ENCODE results near the gene CACNA1C.

The CACNA1C gene

DNA sequence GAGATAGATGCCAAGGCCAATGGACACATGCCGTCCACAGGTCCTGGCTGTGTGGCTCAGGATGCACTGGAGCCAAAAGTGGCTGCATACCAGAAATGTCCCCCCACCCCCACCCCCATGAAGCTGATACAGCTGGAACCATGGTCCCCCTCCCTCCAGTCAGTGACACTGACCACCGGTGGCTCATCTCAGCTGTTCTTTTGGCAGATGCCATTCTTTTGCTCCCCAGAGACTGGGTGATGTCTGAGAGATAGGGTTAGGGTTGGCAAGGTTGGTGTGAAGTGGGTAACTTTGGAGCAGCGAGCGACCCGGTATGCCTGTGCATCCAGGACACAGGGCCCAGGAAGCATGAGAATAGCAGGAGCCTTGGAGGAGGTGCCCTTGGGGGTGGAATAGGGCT, 285.6 kb downstream of the CACNA1C start:
- Mint-ChIP-seq H3K4me3 (no peak overlapping the region), H3K9me3 (no peaks in the 10 kb centered on the region), H3K36me3 (ENCODE audit: insufficient read depth) (no peaks in the 10 kb centered on the region), H3K27me3 (peaks cover 64% of the 10 kb centered on the region), H3K4me1 (no peaks in the 10 kb centered on the region), H3K27ac (ENCODE audit: low read depth) (no peak overlapping the region)
- ATAC-seq (replicated peaks; ENCODE audit: extremely low read depth, poor library complexity, severe bottlenecking): no peak
- no peak for DNase-seq (ENCODE audit: low spot score in 2 of 2)

DNA sequence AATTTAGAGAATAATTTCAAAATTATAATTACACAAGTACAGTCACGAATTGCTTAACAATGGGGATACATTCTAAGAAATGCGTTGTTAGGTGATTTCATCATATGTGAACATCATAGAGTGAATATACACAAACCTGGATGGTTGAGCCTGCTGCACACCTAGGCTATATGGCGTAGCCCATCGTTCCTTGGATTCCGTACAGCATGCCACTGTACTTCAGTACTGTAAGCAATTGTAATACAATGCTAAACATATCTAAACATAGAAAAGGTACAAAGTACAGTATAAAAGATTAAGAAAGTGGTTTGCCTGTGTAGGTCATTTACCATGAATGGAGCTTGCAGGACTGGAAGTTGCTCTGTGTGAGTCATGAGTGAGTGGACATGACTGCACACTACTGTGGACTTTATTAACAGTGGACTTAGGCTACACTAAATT, 286.2 kb downstream of the CACNA1C start:
- Mint-ChIP-seq H3K4me3 (no peak overlapping the region), H3K36me3 (ENCODE audit: insufficient read depth) (no peaks in the 10 kb centered on the region), H3K27me3 (peaks cover 58% of the 10 kb centered on the region), H3K4me1 (no peaks in the 10 kb centered on the region), H3K9me3 (no peaks in the 10 kb centered on the region), H3K27ac (ENCODE audit: low read depth) (no peak overlapping the region)
- no peak for ATAC-seq (replicated peaks; ENCODE audit: extremely low read depth, poor library complexity, severe bottlenecking)
- no peak for DNase-seq (ENCODE audit: low spot score in 2 of 2)

DNA sequence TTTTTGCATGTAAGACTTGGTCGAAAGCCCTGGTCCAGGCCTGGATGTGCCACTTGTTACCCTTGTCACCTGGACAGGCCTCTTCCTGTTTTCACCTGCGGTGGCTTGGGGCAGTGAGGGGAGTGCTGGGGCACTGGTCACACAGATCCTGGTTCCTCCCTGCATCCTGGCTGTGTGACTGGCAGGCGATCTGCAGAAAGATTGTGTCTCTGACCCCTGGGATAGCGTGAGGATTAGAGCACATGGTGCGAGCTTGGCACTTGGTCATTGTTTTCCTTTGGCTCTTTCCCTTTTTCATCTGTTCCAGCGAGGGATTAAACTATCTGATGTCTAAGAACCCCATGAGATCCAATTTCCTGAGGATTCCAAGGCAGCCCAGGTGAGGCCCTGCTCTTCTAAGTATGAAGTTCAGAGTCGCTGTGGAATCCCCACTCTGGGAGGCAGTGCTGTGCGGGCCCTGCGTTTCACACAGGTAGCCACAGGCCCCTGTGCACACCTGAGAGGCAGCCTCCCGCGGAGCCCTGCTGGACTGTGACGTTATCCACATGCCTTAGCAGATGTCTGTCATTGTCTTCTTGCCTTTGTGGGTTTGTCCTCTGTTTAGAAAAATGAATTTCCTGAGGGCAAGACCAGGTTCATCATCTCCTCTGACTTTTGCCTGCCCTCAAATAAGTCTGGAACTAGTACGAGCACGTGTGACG, 288.4 kb downstream of the CACNA1C start:
- Mint-ChIP-seq H3K4me1 (no peaks in the 10 kb centered on the region), H3K4me3 (no peak overlapping the region), H3K36me3 (ENCODE audit: insufficient read depth) (no peaks in the 10 kb centered on the region), H3K27me3 (peaks cover 51% of the 10 kb centered on the region), H3K27ac (ENCODE audit: low read depth) (no peak overlapping the region), H3K9me3 (no peaks in the 10 kb centered on the region)
- no peak for ATAC-seq (replicated peaks; ENCODE audit: extremely low read depth, poor library complexity, severe bottlenecking)
- DNase-seq (ENCODE audit: low spot score in 2 of 2): no peak

GRCh38 chr12:2341871-2342270, 289.1 kb downstream of the CACNA1C start:
- no peaks in the 10 kb centered on the region for H3K9me3 Mint-ChIP-seq
- ATAC-seq (replicated peaks; ENCODE audit: extremely low read depth, poor library complexity, severe bottlenecking) (no peak), DNase-seq (ENCODE audit: low spot score in 2 of 2) (no peak)
- no peaks in the 10 kb centered on the region for H3K4me1 Mint-ChIP-seq
- H3K27ac Mint-ChIP-seq (ENCODE audit: low read depth): no peak overlapping the region
- H3K27me3 Mint-ChIP-seq: peaks cover 51% of the 10 kb centered on the region
- no peak overlapping the region for H3K4me3 Mint-ChIP-seq
- no peaks in the 10 kb centered on the region for H3K36me3 Mint-ChIP-seq (ENCODE audit: insufficient read depth)

DNA sequence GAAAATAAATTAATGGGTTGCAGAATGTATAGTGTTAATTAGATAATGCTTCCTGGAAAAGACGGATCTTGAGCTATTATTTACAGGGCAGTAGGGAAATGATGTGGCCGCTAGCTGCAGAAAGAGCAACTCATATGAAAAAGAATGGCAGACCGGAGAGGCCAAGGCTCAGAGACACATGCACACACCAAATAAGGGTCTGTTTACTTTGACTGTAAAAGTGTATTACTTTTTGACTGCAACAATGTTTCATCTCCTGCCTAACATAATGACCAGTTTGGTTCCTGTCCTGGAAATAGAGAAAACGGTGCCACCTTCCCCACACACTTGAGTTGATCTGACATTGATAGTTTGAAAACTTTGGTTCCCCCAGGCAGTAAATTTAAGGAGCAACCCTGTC, 290.9 kb downstream of the CACNA1C start:
- H3K4me1 Mint-ChIP-seq: no peaks in the 10 kb centered on the region
- DNase-seq (ENCODE audit: low spot score in 2 of 2): no peak
- no peaks in the 10 kb centered on the region for H3K36me3 Mint-ChIP-seq (ENCODE audit: insufficient read depth)
- no peaks in the 10 kb centered on the region for H3K9me3 Mint-ChIP-seq
- no peak overlapping the region for H3K27ac Mint-ChIP-seq (ENCODE audit: low read depth)
- ATAC-seq (replicated peaks; ENCODE audit: extremely low read depth, poor library complexity, severe bottlenecking): no peak
- no peak overlapping the region for H3K4me3 Mint-ChIP-seq
- H3K27me3 Mint-ChIP-seq: peaks cover 40% of the 10 kb centered on the region

DNA sequence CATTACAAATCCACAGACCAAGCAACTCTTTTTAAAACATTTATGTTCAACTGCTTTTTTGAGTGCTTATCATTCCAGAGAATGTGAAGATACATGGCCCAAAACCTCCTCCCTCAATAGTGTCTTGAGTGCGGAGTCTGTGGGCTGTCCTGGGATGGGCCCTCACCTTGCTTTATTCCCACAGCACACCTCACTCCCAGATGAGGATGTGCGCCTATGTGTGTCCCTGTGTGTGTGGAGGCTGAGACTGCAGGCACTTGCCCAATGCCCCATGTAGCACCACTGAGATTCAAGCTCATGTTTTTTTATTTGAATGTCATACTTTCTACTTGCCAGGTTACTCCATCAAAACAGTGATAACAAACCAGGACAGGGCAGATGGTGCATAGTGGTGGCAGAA, 291.7 kb downstream of the CACNA1C start:
- H3K9me3 Mint-ChIP-seq: no peaks in the 10 kb centered on the region

GRCh38 chr12:2344885-2345284, 292.1 kb downstream of the CACNA1C start:
- Mint-ChIP-seq H3K9me3 (no peaks in the 10 kb centered on the region), H3K27me3 (peaks cover 50% of the 10 kb centered on the region), H3K36me3 (ENCODE audit: insufficient read depth) (no peaks in the 10 kb centered on the region), H3K4me3 (no peak overlapping the region), H3K27ac (ENCODE audit: low read depth) (no peak overlapping the region), H3K4me1 (no peaks in the 10 kb centered on the region)
- DNase-seq (ENCODE audit: low spot score in 2 of 2) (no peak), ATAC-seq (replicated peaks; ENCODE audit: extremely low read depth, poor library complexity, severe bottlenecking) (no peak)

More for the DNA sequence above, 291.7 kb downstream of the CACNA1C start:
- H3K27ac Mint-ChIP-seq (ENCODE audit: low read depth): no peak overlapping the region
- H3K4me3 Mint-ChIP-seq: no peak overlapping the region
- ATAC-seq (replicated peaks; ENCODE audit: extremely low read depth, poor library complexity, severe bottlenecking) (no peak), DNase-seq (ENCODE audit: low spot score in 2 of 2) (no peak)
- H3K27me3 Mint-ChIP-seq: peaks cover 48% of the 10 kb centered on the region
- no peaks in the 10 kb centered on the region for H3K4me1 Mint-ChIP-seq
- H3K36me3 Mint-ChIP-seq (ENCODE audit: insufficient read depth): no peaks in the 10 kb centered on the region

GRCh38 chr12:2345902-2346301, 293.1 kb downstream of the CACNA1C start:
- H3K27me3 Mint-ChIP-seq: peaks cover 50% of the 10 kb centered on the region
- H3K27ac Mint-ChIP-seq (ENCODE audit: low read depth): no peak overlapping the region
- no peaks in the 10 kb centered on the region for H3K4me1 Mint-ChIP-seq
- no peaks in the 10 kb centered on the region for H3K9me3 Mint-ChIP-seq
- H3K36me3 Mint-ChIP-seq (ENCODE audit: insufficient read depth): no peaks in the 10 kb centered on the region
- no peak overlapping the region for H3K4me3 Mint-ChIP-seq
- DNase-seq (ENCODE audit: low spot score in 2 of 2) (no peak), ATAC-seq (replicated peaks; ENCODE audit: extremely low read depth, poor library complexity, severe bottlenecking) (no peak)

GRCh38 chr12:2346416-2346815, 293.6 kb downstream of the CACNA1C start:
- no peak for ATAC-seq (replicated peaks; ENCODE audit: extremely low read depth, poor library complexity, severe bottlenecking)
- no peak for DNase-seq (ENCODE audit: low spot score in 2 of 2)
- Mint-ChIP-seq H3K9me3 (no peaks in the 10 kb centered on the region), H3K36me3 (ENCODE audit: insufficient read depth) (no peaks in the 10 kb centered on the region), H3K4me1 (no peaks in the 10 kb centered on the region), H3K27ac (ENCODE audit: low read depth) (no peak overlapping the region), H3K27me3 (peaks cover 49% of the 10 kb centered on the region), H3K4me3 (no peak overlapping the region)

- Mint-ChIP-seq H3K36me3 (ENCODE audit: insufficient read depth) (no peaks in the 10 kb centered on the region), H3K27ac (ENCODE audit: low read depth) (no peak overlapping the region), H3K27me3 (peaks cover 49% of the 10 kb centered on the region), H3K9me3 (no peaks in the 10 kb centered on the region), H3K4me1 (no peaks in the 10 kb centered on the region), H3K4me3 (no peak overlapping the region)
- ATAC-seq (replicated peaks; ENCODE audit: extremely low read depth, poor library complexity, severe bottlenecking): no peak
- no peak for DNase-seq (ENCODE audit: low spot score in 2 of 2)
Measured at GRCh38 chr12:2347137-2347843, 294.5 kb downstream of the CACNA1C start.

- H3K27me3 Mint-ChIP-seq: peaks cover 49% of the 10 kb centered on the region
- H3K4me1 Mint-ChIP-seq: no peaks in the 10 kb centered on the region
- H3K36me3 Mint-ChIP-seq (ENCODE audit: insufficient read depth): no peaks in the 10 kb centered on the region
- DNase-seq (ENCODE audit: low spot score in 2 of 2) (no peak), ATAC-seq (replicated peaks; ENCODE audit: extremely low read depth, poor library complexity, severe bottlenecking) (no peak)
- H3K9me3 Mint-ChIP-seq: no peaks in the 10 kb centered on the region
- H3K4me3 Mint-ChIP-seq: no peak overlapping the region
- no peak overlapping the region for H3K27ac Mint-ChIP-seq (ENCODE audit: low read depth)
Measured at GRCh38 chr12:2347844-2348481, 295.2 kb downstream of the CACNA1C start.

GRCh38 chr12:2348482-2348852, 295.7 kb downstream of the CACNA1C start:
- ATAC-seq (replicated peaks; ENCODE audit: extremely low read depth, poor library complexity, severe bottlenecking) (no peak), DNase-seq (ENCODE audit: low spot score in 2 of 2) (no peak)
- Mint-ChIP-seq H3K4me1 (no peaks in the 10 kb centered on the region), H3K27ac (ENCODE audit: low read depth) (no peak overlapping the region), H3K9me3 (no peaks in the 10 kb centered on the region), H3K27me3 (peaks cover 52% of the 10 kb centered on the region), H3K36me3 (ENCODE audit: insufficient read depth) (no peaks in the 10 kb centered on the region), H3K4me3 (no peak overlapping the region)

DNA sequence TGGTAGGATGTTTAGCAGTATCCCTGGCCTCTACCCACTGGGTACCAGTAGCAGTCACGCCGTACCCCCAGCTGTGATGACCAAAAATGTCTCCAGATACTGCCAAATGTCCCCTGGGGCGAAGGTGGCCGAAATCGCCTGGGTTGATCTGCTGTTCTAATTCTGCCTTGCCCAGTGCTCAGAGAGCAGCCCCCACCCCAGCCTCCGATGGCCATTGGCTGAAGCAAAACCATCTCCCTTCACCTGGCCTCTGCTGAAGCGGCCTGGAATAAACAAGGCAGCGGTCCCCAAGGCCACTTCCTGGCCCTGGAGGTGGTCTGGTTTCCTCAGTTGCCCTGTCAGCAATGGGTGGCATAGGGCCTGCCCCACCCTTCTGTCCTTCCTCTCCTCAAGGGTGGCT, 298.4 kb downstream of the CACNA1C start:
- Mint-ChIP-seq H3K27me3 (peaks cover 55% of the 10 kb centered on the region), H3K4me3 (no peak overlapping the region), H3K9me3 (no peaks in the 10 kb centered on the region), H3K36me3 (ENCODE audit: insufficient read depth) (peaks cover 3% of the 10 kb centered on the region), H3K4me1 (no peaks in the 10 kb centered on the region), H3K27ac (ENCODE audit: low read depth) (no peak overlapping the region)
- ATAC-seq (replicated peaks; ENCODE audit: extremely low read depth, poor library complexity, severe bottlenecking) (no peak), DNase-seq (ENCODE audit: low spot score in 2 of 2) (no peak)
